ENCODE measurements around the gene C16orf92.

The C16orf92 gene

DNA sequence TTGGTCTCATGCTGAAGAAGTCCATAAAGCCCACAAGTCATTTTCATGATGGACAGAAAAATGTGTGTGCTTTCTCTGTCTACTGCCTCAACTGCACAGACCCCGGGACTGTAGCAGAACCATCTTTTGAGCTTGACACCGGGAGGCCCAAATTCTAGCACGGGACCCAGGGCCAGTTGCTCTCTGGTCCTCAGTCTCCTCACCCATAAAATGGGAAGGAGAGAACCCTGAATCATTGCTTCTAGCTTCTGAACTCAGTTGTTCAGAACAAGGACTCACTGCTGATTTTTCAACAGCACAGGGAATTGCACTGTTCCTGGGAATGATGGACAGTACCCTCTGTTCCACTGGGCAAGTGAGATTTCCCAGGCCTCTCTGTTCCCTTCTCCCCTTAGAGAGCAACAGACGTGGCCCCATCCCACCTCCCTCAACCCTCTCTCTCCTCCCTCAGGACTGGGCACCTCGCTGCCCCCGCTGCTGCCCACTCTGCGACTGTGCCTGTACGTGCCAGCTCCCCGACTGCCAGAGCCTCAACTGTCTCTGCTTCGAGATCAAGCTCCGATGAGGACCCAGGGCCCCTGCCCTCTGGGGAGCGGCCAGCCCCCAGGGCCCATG, 40.4 kb downstream of the C16orf92 start:
- no peak for DNase-seq

DNA sequence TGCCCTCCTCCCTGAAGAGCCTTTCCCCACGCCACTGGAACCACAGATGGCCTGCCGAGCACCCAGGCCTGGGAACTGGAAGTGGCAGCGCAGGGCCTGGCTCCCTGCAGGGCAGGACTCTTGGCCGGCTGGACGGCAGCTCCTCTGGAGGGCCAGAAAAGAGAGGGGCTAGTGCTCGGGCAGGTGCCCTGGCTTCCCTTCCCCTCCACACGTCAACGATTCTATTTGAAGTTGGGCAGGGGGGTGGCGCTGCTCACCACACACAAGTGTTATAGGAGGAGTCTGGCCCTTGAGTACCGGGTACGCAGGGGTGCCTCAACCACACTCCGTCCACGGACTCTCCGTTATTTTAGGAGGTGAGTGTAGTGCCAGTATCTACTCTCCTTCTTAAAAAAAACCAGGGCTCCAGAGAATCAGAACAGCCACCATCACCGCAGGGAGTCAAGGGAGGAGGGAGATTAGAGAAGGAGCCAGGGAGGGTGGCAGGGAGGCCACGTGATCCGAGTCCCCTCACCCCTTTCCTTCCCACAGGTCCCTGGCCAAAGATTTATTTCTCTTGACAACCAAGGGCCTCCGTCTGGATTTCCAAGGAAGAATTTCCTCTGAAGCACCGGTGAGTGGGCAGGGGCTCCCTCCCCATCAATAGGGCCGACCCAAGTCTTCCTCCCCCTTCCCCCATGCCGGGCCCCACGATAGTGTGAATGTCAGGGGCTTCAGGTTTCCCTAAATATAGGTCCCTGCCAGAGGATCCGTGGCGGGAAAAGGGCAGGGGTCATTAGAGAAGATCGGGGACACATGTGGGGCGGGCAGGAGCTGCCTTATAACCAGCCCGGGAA, 41.1 kb downstream of the C16orf92 start:
- peak; percentile 61 to 69 for DNase-seq

DNA sequence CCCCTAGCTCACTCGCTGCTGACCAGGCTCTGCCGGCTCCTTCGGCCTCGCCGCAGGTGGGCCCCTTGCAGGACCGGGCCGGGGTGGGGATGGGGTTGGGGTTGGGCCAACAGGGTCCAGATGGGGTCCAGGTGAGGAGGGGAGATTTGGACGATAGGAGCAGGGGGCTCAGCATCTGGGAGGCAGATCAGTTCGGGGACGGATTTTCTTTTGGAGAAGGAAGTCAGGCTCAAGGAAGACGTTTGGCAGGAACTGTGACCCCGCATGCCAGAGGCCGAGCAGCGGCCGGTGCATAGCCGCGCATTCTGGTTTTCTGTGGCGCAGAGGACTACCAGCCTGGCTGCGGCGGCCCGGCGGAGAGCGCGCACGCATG, 41.7 kb downstream of the C16orf92 start:
- no peak for DNase-seq

DNA sequence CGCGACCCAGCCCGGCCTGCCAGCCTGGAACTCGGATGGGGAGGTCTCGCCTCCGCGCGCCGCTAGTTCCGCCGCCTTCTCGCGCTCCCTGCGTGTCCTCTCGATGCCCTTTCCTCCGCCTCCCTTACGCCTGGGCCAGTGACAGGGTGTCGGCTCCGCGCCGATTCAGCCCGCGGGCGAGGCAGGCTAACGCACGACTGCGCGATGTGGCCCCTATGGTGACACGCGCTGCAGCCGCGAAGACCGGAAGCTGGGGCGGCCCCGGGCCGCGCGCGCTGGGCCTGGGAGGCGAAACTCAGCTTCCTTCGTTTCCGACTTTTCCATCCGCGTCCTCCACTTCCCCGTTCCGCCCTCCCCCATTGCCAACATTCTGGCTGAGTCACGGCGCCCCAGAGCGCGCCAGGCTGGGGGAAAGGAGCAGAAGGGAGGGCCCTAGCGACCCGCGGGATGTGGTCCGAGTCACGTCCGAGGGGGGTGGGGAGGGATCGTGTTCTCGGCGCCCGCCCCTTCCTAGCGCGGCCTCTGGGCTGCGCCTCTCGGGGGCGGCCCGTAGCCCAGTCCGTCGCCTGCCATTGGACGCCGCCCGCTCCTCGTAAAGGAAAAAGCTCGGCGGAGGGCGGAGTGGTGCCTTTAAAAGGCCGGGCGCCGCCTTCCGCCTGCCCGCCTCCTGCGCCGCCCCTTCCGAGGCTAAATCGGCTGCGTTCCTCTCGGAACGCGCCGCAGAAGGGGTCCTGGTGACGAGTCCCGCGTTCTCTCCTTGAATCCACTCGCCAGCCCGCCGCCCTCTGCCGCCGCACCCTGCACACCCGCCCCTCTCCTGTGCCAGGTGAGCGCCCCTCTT, 42.3 kb downstream of the C16orf92 start, which contains the start of gene ALDOA:
TSS of gene ALDOA (plus strand) at position 659 of the 841 bp plus-strand sequence. CDS start 1,138 bp downstream, outside the sequence.
- peak; percentile 92 to 94 for DNase-seq

DNA sequence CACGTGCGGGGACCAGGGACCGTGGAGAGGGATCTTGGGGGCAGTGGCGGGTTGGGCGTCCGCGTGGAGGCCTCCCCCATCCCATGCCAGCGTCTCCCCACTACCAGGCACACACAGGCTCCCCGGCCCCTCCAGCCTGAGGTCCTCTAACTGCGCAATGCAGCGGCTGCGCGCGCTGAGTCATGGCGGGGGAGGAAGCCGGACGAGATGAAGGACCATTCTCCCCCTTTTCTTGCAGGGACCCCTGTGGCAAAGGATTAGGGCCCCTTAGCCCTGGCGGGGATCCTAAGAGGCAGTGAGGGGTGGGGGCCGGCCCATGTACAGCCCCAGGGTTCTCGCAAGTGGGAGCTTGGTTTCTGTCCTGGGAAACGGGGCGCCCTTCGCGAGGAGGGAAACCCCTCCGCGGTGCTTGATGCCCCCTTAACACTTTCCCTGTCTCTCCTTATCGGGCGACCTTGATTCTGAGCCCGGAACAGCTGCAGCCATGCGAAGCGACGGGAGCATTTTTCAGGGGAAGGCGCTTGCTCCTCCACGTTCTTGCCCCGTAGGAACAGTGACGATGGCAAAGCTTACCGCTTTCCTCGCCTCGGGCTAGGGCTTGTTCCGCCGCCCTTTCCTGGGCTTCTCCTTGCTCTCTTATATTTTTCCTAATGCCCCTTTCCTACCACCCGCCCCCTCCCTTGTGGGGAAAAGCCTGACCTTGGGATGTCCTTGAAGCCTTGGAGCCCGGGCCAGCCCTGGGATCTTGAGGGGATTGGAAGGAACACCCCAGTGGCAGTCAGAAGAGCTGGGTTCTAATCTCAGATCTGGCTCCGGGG, 43.2 kb downstream of the C16orf92 start:
- peak in 1 of 2 experiments; percentile 34 for DNase-seq

DNA sequence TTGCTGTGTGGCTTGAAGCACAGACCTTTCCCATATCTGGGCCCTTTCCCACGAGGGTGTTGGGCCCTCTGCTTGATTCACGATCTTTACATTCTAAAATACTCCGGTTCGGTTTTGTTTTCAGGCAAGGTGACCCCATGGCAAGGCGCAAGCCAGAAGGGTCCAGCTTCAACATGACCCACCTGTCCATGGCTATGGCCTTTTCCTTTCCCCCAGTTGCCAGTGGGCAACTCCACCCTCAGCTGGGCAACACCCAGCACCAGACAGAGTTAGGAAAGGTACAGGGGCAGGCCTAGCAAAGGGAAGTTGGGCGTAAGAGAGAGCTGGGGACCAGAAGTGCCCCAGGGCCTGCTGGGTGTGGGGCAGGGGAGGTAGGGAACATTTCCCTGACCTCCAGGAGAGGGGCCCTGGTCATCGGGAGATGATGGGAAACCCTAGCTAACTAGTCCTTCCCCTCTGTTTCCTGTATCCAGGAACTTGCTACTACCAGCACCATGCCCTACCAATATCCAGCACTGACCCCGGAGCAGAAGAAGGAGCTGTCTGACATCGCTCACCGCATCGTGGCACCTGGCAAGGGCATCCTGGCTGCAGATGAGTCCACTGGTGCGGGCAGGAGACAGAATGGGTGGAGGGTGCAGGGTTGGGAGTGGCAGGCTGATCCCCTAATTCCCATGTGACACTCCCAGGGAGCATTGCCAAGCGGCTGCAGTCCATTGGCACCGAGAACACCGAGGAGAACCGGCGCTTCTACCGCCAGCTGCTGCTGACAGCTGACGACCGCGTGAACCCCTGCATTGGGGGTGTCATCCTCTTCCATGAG, 44.0 kb downstream of the C16orf92 start:
- DNase-seq = no peak

DNA sequence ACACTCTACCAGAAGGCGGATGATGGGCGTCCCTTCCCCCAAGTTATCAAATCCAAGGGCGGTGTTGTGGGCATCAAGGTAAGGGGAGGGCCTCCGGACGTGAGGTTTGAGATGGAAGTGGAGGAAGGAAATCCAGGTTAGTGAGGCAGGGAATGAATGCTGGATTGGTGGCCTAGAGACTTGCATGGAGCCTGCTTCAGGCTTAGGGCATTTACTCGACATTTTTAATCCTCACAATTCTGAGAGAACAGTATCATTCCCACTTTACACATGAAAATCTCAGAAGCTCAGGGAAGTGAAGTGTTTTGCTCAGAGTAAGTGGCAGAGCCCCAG, 44.6 kb downstream of the C16orf92 start:
- no peak for DNase-seq

DNA sequence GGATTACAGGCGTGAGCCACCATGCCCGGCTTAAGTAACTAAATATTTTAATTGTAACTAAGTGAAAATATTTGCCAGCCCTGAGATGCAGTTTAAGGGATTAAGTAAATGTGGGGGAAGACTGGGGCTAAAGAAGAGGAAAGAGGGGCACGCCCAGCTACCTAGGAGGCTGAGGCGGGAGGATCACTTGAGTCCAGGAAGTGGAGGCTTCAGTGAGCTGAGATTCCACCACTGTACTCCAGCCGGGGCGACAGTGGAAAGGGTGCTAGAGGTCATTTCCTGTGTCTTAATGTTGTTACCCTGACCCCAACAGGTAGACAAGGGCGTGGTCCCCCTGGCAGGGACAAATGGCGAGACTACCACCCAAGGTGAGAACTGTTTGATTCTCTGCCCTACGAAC, 45.3 kb downstream of the C16orf92 start:
- DNase-seq = no peak

DNA sequence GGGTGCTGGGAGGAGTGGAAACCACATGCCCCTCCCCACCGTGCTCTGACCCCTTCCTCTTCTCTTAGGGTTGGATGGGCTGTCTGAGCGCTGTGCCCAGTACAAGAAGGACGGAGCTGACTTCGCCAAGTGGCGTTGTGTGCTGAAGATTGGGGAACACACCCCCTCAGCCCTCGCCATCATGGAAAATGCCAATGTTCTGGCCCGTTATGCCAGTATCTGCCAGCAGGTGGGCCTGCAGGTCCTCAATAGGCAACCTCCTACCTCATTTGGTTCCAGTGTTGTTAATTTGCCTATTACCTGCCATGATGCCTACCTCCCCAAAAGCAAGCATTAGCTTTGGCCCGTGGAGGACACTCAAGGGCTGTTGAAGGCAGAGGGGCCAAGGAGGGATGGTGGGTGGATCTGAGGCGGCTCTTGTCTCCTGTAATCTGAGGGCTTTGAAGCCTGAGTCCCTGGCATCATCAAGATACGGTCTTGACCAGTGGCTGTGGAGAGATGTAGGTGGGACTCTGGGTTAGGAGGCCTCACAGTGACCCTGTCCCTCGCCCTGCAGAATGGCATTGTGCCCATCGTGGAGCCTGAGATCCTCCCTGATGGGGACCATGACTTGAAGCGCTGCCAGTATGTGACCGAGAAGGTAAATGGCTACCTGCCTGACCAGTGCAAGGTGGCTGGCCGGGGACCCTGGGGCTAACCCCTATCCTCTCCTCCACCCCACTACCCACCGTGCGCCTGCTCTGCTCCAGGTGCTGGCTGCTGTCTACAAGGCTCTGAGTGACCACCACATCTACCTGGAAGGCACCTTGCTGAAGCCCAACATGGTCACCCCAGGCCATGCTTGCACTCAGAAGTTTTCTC, 46.0 kb downstream of the C16orf92 start:
- DNase-seq = peak; percentile 65 to 66

DNA sequence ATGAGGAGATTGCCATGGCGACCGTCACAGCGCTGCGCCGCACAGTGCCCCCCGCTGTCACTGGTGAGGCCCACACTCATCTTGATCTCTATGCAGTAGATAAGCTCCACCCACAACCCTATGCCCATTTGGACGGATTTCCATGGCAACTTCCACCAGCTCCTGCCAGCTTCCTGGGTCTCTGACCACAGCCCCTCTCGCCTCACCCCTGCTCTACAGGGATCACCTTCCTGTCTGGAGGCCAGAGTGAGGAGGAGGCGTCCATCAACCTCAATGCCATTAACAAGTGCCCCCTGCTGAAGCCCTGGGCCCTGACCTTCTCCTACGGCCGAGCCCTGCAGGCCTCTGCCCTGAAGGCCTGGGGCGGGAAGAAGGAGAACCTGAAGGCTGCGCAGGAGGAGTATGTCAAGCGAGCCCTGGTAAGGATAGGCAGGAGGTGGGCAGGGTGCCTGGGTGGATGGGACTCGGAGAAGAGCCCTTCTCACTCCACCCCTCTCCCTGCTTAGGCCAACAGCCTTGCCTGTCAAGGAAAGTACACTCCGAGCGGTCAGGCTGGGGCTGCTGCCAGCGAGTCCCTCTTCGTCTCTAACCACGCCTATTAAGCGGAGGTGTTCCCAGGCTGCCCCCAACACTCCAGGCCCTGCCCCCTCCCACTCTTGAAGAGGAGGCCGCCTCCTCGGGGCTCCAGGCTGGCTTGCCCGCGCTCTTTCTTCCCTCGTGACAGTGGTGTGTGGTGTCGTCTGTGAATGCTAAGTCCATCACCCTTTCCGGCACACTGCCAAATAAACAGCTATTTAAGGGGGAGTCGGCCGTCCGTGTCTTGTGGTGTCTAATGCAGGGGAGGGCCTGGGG, 46.8 kb downstream of the C16orf92 start:
- DNase-seq = no peak

DNA sequence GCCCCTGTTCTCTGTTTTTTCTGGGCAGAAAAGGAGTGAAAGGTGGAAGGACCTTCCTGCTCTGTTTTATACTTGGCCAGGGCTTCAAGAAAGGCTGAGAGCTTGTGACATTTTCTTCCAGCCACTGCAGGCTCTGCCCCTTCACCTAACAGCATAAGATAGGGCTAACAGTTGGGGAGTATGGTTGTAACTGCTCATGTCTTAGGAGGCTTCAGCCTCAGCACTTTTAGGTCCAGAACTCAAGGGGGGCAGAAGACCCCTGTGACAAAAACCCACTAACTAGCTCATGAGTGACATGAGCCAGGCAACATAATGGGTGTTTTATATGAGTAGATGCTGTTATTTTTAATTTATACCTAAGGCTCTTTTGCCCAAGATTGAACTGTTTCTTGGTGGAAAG, 47.5 kb downstream of the C16orf92 start:
- no peak for DNase-seq
